CMK (cell line): ENCODE results near the gene METTL27.
"Not testable (repeated sequence)": the region's sequence is repeated elsewhere in the genome, so short reads cannot be mapped to it uniquely, and the experiment has no call there.

ENCODE experiments used
- DNase-seq: peaks from one replicate; pipeline ENCODE4 v3.0.0-alpha.2; 2010; ENCODE audit warnings: low read depth

The METTL27 gene

GRCh38 chr7:73869011-73869798 lies 26.9 kb upstream of the METTL27 start:
- DNase-seq, result no peak

GRCh38 chr7:73866446-73866767 lies 24.1 kb upstream of the METTL27 start:
- DNase-seq, result no peak

- DNase-seq, result no peak
These were observed 23.6 kb upstream of the METTL27 start for GRCh38 chr7:73865738-73866445.

GRCh38 chr7:73864981-73865711 lies 22.8 kb upstream of the METTL27 start:
- DNase-seq, result no peak

GRCh38 chr7:73861305-73861704 lies 19.0 kb upstream of the METTL27 start:
- DNase-seq, result no peak

- no peak for DNase-seq
These were observed 18.5 kb upstream of the METTL27 start, which contains the start of gene TMEM270 for GRCh38 chr7:73860859-73861258. TSS of gene TMEM270 (plus strand) at chr7:73861159. CDS start at chr7:73861195, 36 bp downstream.

GRCh38 chr7:73858807-73859206 lies 16.5 kb upstream of the METTL27 start:
- DNase-seq, result no peak

GRCh38 chr7:73856941-73857340 lies 14.6 kb upstream of the METTL27 start:
- no peak for DNase-seq

GRCh38 chr7:73852500-73852899 lies 10.2 kb upstream of the METTL27 start:
- no peak for DNase-seq

GRCh38 chr7:73851410-73852338 lies 9.4 kb upstream of the METTL27 start:
- DNase-seq, result no peak

- DNase-seq, result no peak
These were observed 8.5 kb upstream of the METTL27 start for GRCh38 chr7:73850781-73851207.

- no peak for DNase-seq
These were observed 5.8 kb upstream of the METTL27 start for GRCh38 chr7:73847941-73848723.

GRCh38 chr7:73845701-73846195 lies 3.4 kb upstream of the METTL27 start:
- not testable (repeated sequence) for DNase-seq

GRCh38 chr7:73844848-73845460 lies 2.6 kb upstream of the METTL27 start:
- DNase-seq, result no peak

- DNase-seq, result no peak
These were observed 1.8 kb upstream of the METTL27 start for GRCh38 chr7:73844131-73844547.

- no peak for DNase-seq
These were observed 638 bp downstream of the METTL27 start for GRCh38 chr7:73841689-73842066.

- DNase-seq, result no peak
These were observed 1.5 kb downstream of the METTL27 start for GRCh38 chr7:73840715-73841379.

GRCh38 chr7:73839743-73840714 lies 2.3 kb downstream of the METTL27 start:
- no peak for DNase-seq
